Measurements from ENCODE around the gene RAVER2. TPM values are rescaled to one million over a fixed set of nuclear protein-coding genes. Genes with fewer than 3 reads are reported as not detected.

RAVER2 gene
- total and polyA plus RNA-seq, 2 experiments from 2014 or later = 14.1 to 28.6 TPM

- no peak overlapping the region for H3K4me2 ChIP-seq
- H3K9me3 ChIP-seq (ENCODE audit: low read depth) = no peaks in the 10 kb centered on the region
- no peaks in the 10 kb centered on the region for H3K4me1 ChIP-seq (ENCODE audit: insufficient read depth)
- no peak for DNase-seq (ENCODE audit: low spot score)
- H3K27ac ChIP-seq = no peak overlapping the region
- H4K20me1 ChIP-seq (ENCODE audit: insufficient read depth, poor library complexity, severe bottlenecking) = no peaks in the 10 kb centered on the region
- no peaks in the 10 kb centered on the region for H3K27me3 ChIP-seq
- no peak overlapping the region for H2AFZ ChIP-seq
- no peak overlapping the region for H3K4me3 ChIP-seq
- TF ChIP-seq CTCF (IDR thresholded peaks at IDR 0.05; ENCODE audit: poor library complexity) (no peak), EZH2 (IDR thresholded peaks at IDR 0.05; ENCODE audit: borderline replicate concordance) (no peak), EZH2phosphoT487 (IDR thresholded peaks at IDR 0.05; ENCODE audit: low read depth, severe bottlenecking, unreplicated experiment) (no peak)
- H3K79me2 ChIP-seq = no peaks in the 10 kb centered on the region
- WGBS (ENCODE audit: low lambda C conversion rate, missing lambda C conversion rate) = 93% methylated on average over 9 of the region's 9 CpGs
- no peaks in the 10 kb centered on the region for H3K36me3 ChIP-seq (replicated peaks; ENCODE audit: insufficient read depth, low read depth)
- no peaks in the 10 kb centered on the region for H3K9me2 ChIP-seq (replicated peaks; ENCODE audit: insufficient read depth)
These were observed 98.8 kb downstream of the RAVER2 start for GRCh38 chr1:64843675-64844074.

- no peaks in the 10 kb centered on the region for H3K9me2 ChIP-seq (replicated peaks; ENCODE audit: insufficient read depth)
- no peak overlapping the region for H3K4me3 ChIP-seq
- no peaks in the 10 kb centered on the region for H3K9me3 ChIP-seq (ENCODE audit: low read depth)
- no peaks in the 10 kb centered on the region for H3K79me2 ChIP-seq
- no peaks in the 10 kb centered on the region for H3K36me3 ChIP-seq (replicated peaks; ENCODE audit: insufficient read depth, low read depth)
- H2AFZ ChIP-seq = no peak overlapping the region
- no peak overlapping the region for H3K27ac ChIP-seq
- H3K4me1 ChIP-seq (ENCODE audit: insufficient read depth) = no peaks in the 10 kb centered on the region
- no peaks in the 10 kb centered on the region for H3K27me3 ChIP-seq
- H3K4me2 ChIP-seq = no peak overlapping the region
- DNase-seq (ENCODE audit: low spot score) = no peak
- TF ChIP-seq EZH2 (IDR thresholded peaks at IDR 0.05; ENCODE audit: borderline replicate concordance) (no peak), EZH2phosphoT487 (IDR thresholded peaks at IDR 0.05; ENCODE audit: low read depth, severe bottlenecking, unreplicated experiment) (no peak), CTCF (IDR thresholded peaks at IDR 0.05; ENCODE audit: poor library complexity) (no peak)
- no peaks in the 10 kb centered on the region for H4K20me1 ChIP-seq (ENCODE audit: insufficient read depth, poor library complexity, severe bottlenecking)
- 95% methylated on average over 7 of the region's 7 CpGs for WGBS (ENCODE audit: low lambda C conversion rate, missing lambda C conversion rate)
These were observed 99.3 kb downstream of the RAVER2 start for GRCh38 chr1:64844175-64844574.

- no peak for DNase-seq (ENCODE audit: low spot score)
- no peaks in the 10 kb centered on the region for H3K9me2 ChIP-seq (replicated peaks; ENCODE audit: insufficient read depth)
- no peaks in the 10 kb centered on the region for H4K20me1 ChIP-seq (ENCODE audit: insufficient read depth, poor library complexity, severe bottlenecking)
- no peak overlapping the region for H3K4me3 ChIP-seq
- TF ChIP-seq CTCF (IDR thresholded peaks at IDR 0.05; ENCODE audit: poor library complexity) (no peak), EZH2phosphoT487 (IDR thresholded peaks at IDR 0.05; ENCODE audit: low read depth, severe bottlenecking, unreplicated experiment) (no peak), EZH2 (IDR thresholded peaks at IDR 0.05; ENCODE audit: borderline replicate concordance) (no peak)
- H3K4me1 ChIP-seq (ENCODE audit: insufficient read depth) = no peaks in the 10 kb centered on the region
- H2AFZ ChIP-seq = no peak overlapping the region
- H3K4me2 ChIP-seq = no peak overlapping the region
- no peaks in the 10 kb centered on the region for H3K9me3 ChIP-seq (ENCODE audit: low read depth)
- WGBS (ENCODE audit: low lambda C conversion rate, missing lambda C conversion rate) = 96% methylated on average over 7 of the region's 7 CpGs
- H3K27ac ChIP-seq = no peak overlapping the region
- H3K36me3 ChIP-seq (replicated peaks; ENCODE audit: insufficient read depth, low read depth) = no peaks in the 10 kb centered on the region
- no peaks in the 10 kb centered on the region for H3K27me3 ChIP-seq
- H3K79me2 ChIP-seq = no peaks in the 10 kb centered on the region
These were observed 99.7 kb downstream of the RAVER2 start for GRCh38 chr1:64844609-64845008.
